ENCODE data around the gene RFX1. TPM values are rescaled to one million over a fixed set of nuclear protein-coding genes. Genes with fewer than 3 reads are reported as not detected.
A peak's percentile ranks its signal among the peaks of the same experiment; 100 is the strongest.

Gene RFX1
- total and polyA plus RNA-seq, 2 donors from 2014 or later = 5.2 to 17.9 TPM

DNA sequence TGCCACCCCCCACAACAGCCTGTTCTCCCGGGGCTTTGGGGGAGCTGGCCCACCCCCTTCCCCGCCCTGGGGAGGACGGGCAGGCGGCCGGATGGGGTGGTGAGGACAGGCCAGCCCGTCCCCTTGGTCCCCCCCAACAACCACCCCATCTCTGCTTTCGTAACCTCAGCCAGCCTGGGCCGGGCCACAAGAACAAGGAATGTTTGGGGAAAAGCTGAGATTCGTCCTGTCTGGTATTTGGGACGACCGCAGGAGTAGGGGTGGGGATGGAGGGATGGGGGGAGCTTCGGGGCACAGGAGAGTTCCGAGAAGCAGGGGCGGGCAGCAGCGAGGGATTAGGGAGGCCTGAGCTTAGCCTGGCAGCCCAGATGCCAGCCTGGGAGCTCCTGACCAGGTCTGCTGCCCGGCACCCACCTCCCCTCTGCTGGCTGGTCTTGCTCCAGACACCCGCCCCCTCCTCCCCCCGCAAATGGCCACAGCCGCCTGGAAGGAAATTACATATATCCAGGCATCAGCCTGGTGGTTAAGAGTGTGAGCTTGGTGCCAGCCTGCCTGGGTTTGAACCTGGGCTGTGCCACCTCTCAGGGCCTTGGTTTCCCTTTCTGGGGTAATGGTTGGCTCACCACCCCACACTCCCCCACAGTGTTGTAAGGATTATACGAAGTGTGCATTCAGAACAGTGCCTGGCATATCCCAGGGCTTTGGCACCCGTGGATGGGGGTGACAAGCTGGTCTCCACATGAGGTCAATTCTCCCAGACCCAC, 67.6 kb downstream of the RFX1 start, which contains the start of gene PODNL1:
PODNL1 (minus strand) TSS at position 117 of the 764 bp plus-strand sequence. CDS start 236 bp downstream, outside the sequence.
- Histone ChIP-seq H3K27me3 (ENCODE audit: control insufficient read depth, insufficient read depth, low read length) (no peaks in the 10 kb centered on the region), H3K36me3 (ENCODE audit: control insufficient read depth in 2 of 3, insufficient read depth in 3 of 3, low read length in 3 of 3) (peaks cover 0 to 2% (median 0%) of the 10 kb centered on the region in 3 donors), H3K27ac (ENCODE audit: low read depth in 2 of 2, low read length in 2 of 2) (no peak within 1 kb of the TSS), H3K4me3 (ENCODE audit: low read length in 3 of 3) (no peak within 1 kb of the TSS), H3K4me1 (ENCODE audit: control insufficient read depth in 2 of 3, insufficient read depth in 2 of 3, low read depth in 1 of 3, low read length in 3 of 3) (no peaks in the 10 kb centered on the region), H3K9ac (ENCODE audit: low read length in 3 of 3) (no peak within 1 kb of the TSS), H3K9me3 (ENCODE audit: control insufficient read depth in 2 of 3, insufficient read depth in 1 of 3, low read length in 3 of 3) (no peaks in the 10 kb centered on the region)
- DNase-seq (peak in 4 of 5 donors; percentile 12 to 84 (median 46)), FAIRE-seq (no peak)
- TF ChIP-seq, protein P1, sequence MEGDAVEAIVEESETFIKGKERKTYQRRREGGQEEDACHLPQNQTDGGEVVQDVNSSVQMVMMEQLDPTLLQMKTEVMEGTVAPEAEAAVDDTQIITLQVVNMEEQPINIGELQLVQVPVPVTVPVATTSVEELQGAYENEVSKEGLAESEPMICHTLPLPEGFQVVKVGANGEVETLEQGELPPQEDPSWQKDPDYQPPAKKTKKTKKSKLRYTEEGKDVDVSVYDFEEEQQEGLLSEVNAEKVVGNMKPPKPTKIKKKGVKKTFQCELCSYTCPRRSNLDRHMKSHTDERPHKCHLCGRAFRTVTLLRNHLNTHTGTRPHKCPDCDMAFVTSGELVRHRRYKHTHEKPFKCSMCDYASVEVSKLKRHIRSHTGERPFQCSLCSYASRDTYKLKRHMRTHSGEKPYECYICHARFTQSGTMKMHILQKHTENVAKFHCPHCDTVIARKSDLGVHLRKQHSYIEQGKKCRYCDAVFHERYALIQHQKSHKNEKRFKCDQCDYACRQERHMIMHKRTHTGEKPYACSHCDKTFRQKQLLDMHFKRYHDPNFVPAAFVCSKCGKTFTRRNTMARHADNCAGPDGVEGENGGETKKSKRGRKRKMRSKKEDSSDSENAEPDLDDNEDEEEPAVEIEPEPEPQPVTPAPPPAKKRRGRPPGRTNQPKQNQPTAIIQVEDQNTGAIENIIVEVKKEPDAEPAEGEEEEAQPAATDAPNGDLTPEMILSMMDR (IDR thresholded peaks at IDR 0.05; ENCODE audit: borderline replicate concordance, extremely low read depth, insufficient read depth) = no peak
- intact Hi-C loops (cut with DNase I) = no loop called here

DNA sequence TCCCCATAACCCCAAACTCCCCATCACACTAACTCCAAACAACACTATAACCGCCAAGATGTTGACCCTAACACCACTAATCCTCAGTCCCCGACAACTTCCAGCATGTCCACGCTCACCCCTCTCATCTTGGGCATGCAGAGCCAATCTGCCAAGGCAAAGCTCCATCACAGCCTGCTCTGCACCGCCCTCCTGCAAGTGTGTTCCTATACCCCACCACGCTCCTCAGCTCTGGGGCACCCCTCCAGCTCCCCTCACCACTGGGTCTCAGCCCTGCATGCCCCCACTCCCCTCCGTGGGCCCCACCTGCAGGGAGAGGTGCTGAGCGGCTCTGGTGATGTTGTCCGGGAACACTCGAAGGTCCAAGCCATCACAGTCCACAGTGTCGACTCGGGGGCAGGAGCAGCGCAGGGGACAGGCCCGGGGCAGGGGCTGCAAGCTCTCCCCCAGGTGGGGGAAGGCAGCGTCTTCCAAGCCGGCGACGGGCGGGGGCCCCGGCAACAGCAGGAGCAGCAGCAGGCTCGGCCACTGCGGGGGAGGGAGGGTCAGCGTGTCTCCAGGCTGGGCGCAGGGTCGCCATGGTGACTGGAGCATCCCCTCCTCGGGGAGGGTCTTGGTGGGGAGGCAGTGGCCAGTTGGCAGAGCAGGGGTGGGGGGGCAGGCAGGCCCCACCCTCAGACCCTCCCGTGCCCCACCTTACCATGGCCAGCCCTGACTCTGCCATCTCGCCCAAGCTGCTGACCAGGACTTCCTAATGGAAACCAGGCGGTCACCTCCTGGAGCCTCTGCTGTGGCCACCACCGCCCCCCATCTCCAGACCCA, 68.4 kb downstream of the RFX1 start:
- peaks cover 0 to 2% (median 0%) of the 10 kb centered on the region in 3 donors for H3K36me3 ChIP-seq (ENCODE audit: control insufficient read depth in 2 of 3, insufficient read depth in 3 of 3, low read length in 3 of 3)
- no peak overlapping the region for H3K27ac ChIP-seq (ENCODE audit: low read depth in 2 of 2, low read length in 2 of 2)
- H3K9me3 ChIP-seq (ENCODE audit: control insufficient read depth in 2 of 3, insufficient read depth in 1 of 3, low read length in 3 of 3) = no peaks in the 10 kb centered on the region
- intact Hi-C loops (cut with DNase I) = no loop called here
- no peaks in the 10 kb centered on the region for H3K4me1 ChIP-seq (ENCODE audit: control insufficient read depth in 2 of 3, insufficient read depth in 2 of 3, low read depth in 1 of 3, low read length in 3 of 3)
- TF ChIP-seq, protein P1 (IDR thresholded peaks at IDR 0.05; ENCODE audit: borderline replicate concordance, extremely low read depth, insufficient read depth) = no peak
- no peak overlapping the region for H3K9ac ChIP-seq (ENCODE audit: low read length in 3 of 3)
- FAIRE-seq (no peak), DNase-seq (peak; percentile 51 to 82 (median 68))
- no peak overlapping the region for H3K4me3 ChIP-seq (ENCODE audit: low read length in 3 of 3)
- H3K27me3 ChIP-seq (ENCODE audit: control insufficient read depth, insufficient read depth, low read length) = no peaks in the 10 kb centered on the region

DNA sequence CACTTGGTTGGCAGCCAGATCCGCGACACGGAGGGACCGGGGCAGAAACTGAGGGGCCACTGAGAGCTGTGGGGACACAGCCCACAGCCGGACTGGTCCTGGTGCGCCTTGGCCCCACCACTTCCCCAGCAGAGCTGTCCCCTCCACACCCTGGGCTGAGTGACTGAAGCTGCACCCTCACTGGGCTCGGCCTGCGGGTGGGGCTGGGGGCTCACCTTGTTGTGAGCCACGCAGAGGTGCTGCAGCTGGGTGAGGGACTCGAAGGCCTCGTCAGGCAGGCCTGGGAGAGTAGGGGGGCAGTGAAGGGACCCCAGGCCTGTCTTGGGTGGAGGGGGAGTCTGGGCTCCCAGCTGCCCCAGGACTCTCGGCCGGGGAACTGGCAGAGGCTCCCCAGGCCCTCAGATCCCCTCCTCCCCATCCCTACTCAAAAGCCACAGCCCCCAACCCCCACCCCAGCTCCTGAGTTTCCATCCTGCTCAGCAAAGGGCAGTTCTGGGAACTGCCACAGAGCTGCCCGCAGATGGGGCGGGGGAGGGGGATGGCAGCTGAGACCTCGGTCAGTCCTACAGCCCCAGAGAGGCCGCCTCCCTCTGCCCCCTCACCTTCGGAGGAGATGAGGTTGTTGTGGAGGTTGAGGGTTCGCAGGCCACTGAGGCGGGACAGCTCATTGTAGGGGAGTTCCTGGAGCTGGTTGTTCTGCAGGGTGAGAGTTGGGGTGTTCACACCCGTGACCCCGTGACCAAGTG, 70.2 kb downstream of the RFX1 start:
- TF ChIP-seq, protein P1 (IDR thresholded peaks at IDR 0.05; ENCODE audit: borderline replicate concordance, extremely low read depth, insufficient read depth) = no peak
- Histone ChIP-seq H3K4me1 (ENCODE audit: control insufficient read depth in 2 of 3, insufficient read depth in 2 of 3, low read depth in 1 of 3, low read length in 3 of 3) (no peaks in the 10 kb centered on the region), H3K36me3 (ENCODE audit: control insufficient read depth in 2 of 3, insufficient read depth in 3 of 3, low read length in 3 of 3) (peaks cover 0 to 2% (median 0%) of the 10 kb centered on the region in 3 donors), H3K9me3 (ENCODE audit: control insufficient read depth in 2 of 3, insufficient read depth in 1 of 3, low read length in 3 of 3) (no peaks in the 10 kb centered on the region), H3K4me3 (ENCODE audit: low read length in 3 of 3) (no peak overlapping the region), H3K27ac (ENCODE audit: low read depth in 2 of 2, low read length in 2 of 2) (no peak overlapping the region), H3K27me3 (ENCODE audit: control insufficient read depth, insufficient read depth, low read length) (no peaks in the 10 kb centered on the region), H3K9ac (ENCODE audit: low read length in 3 of 3) (no peak overlapping the region)
- no peak for FAIRE-seq
- DNase-seq = peak in 3 of 5 donors; percentile 38 to 66 (median 59)
- intact Hi-C loops (cut with DNase I) = no loop called here
